Epithelial cell of proximal tubule (primary cell): Measurements from ENCODE around the gene HNMT. TPM values are rescaled to one million over a fixed set of nuclear protein-coding genes. Genes with fewer than 3 reads are reported as not detected.

ENCODE experiments used
- DNase-seq: peaks from one replicate; pipeline ENCODE4 v3.0.0-alpha.2; 2011; ENCODE audit warnings: low read depth
- H3K4me3 ChIP-seq: 2 replicates; pipeline ENCODE4 v1.5.1; 2011; ENCODE audit warnings: low read depth, mild to moderate bottlenecking, low read length
- CTCF ChIP-seq: conservative IDR thresholded peaks from 2 replicates; pipeline ENCODE4 v1.5.1; 2012; ENCODE audit warnings: low read depth, mild to moderate bottlenecking, low read length
- total RNA-seq: library from RNA; depleted of rRNA; stranded (reverse); fragments of >200 nt; gene quantifications from 2 replicates; pipeline ENCODE4 v1.2.3, GENCODE V29; 2015

HNMT gene
- total RNA-seq, 1 donor from 2014 or later = 22.9 TPM

DNA sequence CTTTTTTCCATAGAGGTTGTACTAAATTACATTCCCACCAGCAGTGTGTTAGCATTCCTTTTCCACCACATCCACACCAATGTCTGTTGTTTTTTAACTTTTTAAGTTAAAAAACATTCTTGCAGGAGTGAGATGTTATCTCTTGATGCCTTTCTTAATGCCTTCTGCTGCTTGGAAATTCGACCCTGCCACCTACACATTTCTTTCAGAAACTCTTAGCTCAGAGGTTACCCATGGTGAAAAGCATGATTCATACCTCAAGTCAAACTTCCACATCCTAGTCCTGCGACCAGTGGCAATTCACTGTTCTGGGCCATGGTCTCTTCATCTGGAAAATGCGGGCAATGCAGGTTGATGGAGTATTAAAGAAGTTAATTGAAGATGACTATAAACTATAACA, 12.7 kb upstream of the HNMT start:
- no peak for TF ChIP-seq CTCF
- no peak for DNase-seq
- no peak overlapping the region for H3K4me3 ChIP-seq

- peak overlapping the region; percentile 31 for H3K4me3 ChIP-seq
- TF ChIP-seq CTCF = no peak
- no peak for DNase-seq
Observed at GRCh38 chr2:137952586-137953129, 11.6 kb upstream of the HNMT start.

DNA sequence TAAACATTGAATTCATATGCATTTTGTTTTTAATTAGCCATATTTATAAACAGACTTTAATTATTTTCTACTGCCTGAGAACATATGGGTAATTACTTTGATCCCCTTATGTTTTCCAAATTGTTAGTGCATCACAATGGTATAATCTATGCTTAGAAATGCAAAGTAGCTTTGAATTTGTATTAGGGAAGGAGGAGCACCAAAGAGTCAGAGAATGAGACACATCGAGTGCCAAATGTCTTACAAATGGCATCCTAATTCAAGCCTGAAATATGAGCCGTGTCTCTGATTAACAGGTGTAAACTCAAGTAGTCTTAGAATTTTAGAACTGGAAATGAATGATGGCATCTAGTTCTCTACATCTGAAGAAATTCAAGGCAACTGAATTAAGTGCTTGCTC, 8.7 kb upstream of the HNMT start:
- DNase-seq = no peak
- no peak for TF ChIP-seq CTCF
- no peak overlapping the region for H3K4me3 ChIP-seq

GRCh38 chr2:137957033-137957432, 7.2 kb upstream of the HNMT start:
- no peak for DNase-seq
- H3K4me3 ChIP-seq = no peak overlapping the region
- no peak for TF ChIP-seq CTCF

DNA sequence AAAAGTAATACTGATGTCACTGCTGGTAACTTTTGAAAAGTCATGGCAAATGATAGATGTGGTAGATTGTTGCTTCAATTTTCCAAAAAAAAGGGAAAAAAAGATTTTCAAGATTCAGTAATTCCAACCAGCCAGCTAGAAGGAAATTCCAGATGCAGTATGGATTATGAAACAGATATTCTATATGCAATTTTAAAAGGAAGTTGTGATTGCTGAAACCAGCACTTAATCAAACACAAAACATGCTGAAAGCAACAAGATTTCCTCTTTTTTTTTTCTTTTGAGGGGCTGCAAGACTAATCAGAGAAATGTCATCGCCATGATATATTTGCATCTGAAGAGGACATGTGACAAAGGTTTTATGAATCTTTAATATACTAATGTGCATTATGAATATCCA, 5.1 kb upstream of the HNMT start:
- no peak for DNase-seq
- no peak overlapping the region for H3K4me3 ChIP-seq
- TF ChIP-seq CTCF = no peak

DNA sequence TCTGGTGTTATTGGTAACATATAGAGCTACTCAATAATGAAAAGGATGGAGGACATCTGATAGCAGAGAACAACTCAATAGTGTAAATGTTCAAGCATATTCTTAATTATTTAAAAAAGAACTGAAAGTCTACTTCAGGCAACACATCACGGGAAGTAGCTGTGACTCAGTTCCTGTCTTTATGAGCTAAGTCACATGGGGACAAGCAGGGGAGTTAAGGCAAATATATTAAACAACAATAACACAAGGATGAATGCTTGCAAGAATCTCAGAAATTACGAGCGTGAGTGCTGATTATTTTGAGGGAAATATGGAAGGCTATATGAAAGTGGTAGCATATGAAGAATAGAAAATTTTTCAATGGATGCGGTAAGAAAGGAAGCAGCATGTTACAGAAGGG, 4.0 kb upstream of the HNMT start:
- no peak overlapping the region for H3K4me3 ChIP-seq
- DNase-seq = no peak
- no peak for TF ChIP-seq CTCF

DNA sequence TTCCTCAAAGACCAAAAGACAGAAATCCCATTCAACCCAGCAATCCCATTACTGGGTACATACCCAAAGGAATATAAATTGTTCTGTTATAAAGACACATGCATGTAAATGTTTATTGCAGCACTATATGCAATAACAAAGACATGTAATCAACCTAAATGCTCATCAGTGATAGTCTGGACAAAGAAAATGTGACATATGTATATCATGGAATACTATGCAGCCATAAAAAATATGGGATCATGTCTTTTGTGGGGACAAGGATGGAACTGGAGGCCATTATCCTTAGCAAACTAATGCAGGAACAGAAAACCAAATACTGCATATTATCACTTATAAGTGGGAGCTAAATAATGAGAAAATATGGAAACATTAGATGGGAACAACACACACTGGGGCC, 2.7 kb upstream of the HNMT start:
- no peak overlapping the region for H3K4me3 ChIP-seq
- TF ChIP-seq CTCF = no peak
- DNase-seq = no peak
